WTC11 (cell line): ENCODE results near the gene CLIP1.
"Not testable (repeated sequence)": the region's sequence is repeated elsewhere in the genome, so short reads cannot be mapped to it uniquely, and the experiment has no call there.

Experiments used
- SMAD3 ChIP-seq: sonication (generic); formaldehyde crosslinking; IDR thresholded peaks from 2 replicates; pipeline ENCODE4 v1.8.0; 2022; ENCODE audit warnings: missing genetic modification reagents, mild to moderate bottlenecking, borderline replicate concordance
- TEAD4 ChIP-seq: sonication (generic); formaldehyde crosslinking; IDR thresholded peaks from 2 replicates; pipeline ENCODE4 v1.8.0; 2022; ENCODE audit warnings: mild to moderate bottlenecking, missing genetic modification reagents
- TF ChIP-seq, protein P1 (sequence below): sonication (generic); formaldehyde crosslinking; IDR thresholded peaks from 2 replicates; pipeline ENCODE4 v1.8.0; 2022; ENCODE audit warnings: mild to moderate bottlenecking, missing genetic modification reagents
- TF ChIP-seq, protein P2 (sequence below): fragments of 200-600 bp; IDR thresholded peaks from 2 replicates; pipeline ENCODE4 v1.8.0; 2022; ENCODE audit warnings: antibody characterized with exemption
- TF ChIP-seq, protein P3 (sequence below): sonication (generic); formaldehyde crosslinking; IDR thresholded peaks from 2 replicates; pipeline ENCODE4 v1.8.0; 2022; ENCODE audit warnings: missing genetic modification reagents
- TF ChIP-seq, protein P4 (sequence below): sonication (generic); formaldehyde crosslinking; conservative IDR thresholded peaks from 2 replicates; pipeline ENCODE4 v1.8.1; 2023; ENCODE audit warnings: mild to moderate bottlenecking, low read depth, missing genetic modification reagents, moderate library complexity

DNA sequence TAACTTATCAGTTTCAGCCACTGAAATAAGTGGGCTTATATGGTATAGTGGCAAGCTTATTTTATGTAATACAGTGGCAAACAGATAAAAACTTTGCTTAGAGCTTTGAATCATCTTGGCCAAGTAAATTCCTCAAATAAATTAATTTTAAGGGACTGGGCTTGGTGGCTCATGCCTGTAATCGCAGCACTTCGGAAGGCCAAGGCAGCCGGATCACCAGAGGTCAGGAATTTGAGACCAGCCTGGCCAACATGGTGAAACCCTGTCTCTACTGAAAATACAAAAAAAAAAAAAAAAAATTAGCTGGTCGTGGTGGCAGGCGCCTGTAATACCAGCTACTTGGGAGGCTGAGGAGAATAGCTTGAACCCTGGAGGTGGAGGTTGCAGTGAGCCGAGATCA, 24.5 kb downstream of the CLIP1 start:
- TF ChIP-seq, protein P1, sequence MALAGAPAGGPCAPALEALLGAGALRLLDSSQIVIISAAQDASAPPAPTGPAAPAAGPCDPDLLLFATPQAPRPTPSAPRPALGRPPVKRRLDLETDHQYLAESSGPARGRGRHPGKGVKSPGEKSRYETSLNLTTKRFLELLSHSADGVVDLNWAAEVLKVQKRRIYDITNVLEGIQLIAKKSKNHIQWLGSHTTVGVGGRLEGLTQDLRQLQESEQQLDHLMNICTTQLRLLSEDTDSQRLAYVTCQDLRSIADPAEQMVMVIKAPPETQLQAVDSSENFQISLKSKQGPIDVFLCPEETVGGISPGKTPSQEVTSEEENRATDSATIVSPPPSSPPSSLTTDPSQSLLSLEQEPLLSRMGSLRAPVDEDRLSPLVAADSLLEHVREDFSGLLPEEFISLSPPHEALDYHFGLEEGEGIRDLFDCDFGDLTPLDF (CRISPR knock-in tag) = not testable (repeated sequence)
- not testable (repeated sequence) for TF ChIP-seq TEAD4 (CRISPR knock-in tag); SMAD3
- TF ChIP-seq, protein P2, sequence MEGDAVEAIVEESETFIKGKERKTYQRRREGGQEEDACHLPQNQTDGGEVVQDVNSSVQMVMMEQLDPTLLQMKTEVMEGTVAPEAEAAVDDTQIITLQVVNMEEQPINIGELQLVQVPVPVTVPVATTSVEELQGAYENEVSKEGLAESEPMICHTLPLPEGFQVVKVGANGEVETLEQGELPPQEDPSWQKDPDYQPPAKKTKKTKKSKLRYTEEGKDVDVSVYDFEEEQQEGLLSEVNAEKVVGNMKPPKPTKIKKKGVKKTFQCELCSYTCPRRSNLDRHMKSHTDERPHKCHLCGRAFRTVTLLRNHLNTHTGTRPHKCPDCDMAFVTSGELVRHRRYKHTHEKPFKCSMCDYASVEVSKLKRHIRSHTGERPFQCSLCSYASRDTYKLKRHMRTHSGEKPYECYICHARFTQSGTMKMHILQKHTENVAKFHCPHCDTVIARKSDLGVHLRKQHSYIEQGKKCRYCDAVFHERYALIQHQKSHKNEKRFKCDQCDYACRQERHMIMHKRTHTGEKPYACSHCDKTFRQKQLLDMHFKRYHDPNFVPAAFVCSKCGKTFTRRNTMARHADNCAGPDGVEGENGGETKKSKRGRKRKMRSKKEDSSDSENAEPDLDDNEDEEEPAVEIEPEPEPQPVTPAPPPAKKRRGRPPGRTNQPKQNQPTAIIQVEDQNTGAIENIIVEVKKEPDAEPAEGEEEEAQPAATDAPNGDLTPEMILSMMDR = not testable (repeated sequence)
- TF ChIP-seq, protein P3, sequence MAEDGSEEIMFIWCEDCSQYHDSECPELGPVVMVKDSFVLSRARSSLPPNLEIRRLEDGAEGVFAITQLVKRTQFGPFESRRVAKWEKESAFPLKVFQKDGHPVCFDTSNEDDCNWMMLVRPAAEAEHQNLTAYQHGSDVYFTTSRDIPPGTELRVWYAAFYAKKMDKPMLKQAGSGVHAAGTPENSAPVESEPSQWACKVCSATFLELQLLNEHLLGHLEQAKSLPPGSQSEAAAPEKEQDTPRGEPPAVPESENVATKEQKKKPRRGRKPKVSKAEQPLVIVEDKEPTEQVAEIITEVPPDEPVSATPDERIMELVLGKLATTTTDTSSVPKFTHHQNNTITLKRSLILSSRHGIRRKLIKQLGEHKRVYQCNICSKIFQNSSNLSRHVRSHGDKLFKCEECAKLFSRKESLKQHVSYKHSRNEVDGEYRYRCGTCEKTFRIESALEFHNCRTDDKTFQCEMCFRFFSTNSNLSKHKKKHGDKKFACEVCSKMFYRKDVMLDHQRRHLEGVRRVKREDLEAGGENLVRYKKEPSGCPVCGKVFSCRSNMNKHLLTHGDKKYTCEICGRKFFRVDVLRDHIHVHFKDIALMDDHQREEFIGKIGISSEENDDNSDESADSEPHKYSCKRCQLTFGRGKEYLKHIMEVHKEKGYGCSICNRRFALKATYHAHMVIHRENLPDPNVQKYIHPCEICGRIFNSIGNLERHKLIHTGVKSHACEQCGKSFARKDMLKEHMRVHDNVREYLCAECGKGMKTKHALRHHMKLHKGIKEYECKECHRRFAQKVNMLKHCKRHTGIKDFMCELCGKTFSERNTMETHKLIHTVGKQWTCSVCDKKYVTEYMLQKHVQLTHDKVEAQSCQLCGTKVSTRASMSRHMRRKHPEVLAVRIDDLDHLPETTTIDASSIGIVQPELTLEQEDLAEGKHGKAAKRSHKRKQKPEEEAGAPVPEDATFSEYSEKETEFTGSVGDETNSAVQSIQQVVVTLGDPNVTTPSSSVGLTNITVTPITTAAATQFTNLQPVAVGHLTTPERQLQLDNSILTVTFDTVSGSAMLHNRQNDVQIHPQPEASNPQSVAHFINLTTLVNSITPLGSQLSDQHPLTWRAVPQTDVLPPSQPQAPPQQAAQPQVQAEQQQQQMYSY = not testable (repeated sequence)
- TF ChIP-seq, protein P4, sequence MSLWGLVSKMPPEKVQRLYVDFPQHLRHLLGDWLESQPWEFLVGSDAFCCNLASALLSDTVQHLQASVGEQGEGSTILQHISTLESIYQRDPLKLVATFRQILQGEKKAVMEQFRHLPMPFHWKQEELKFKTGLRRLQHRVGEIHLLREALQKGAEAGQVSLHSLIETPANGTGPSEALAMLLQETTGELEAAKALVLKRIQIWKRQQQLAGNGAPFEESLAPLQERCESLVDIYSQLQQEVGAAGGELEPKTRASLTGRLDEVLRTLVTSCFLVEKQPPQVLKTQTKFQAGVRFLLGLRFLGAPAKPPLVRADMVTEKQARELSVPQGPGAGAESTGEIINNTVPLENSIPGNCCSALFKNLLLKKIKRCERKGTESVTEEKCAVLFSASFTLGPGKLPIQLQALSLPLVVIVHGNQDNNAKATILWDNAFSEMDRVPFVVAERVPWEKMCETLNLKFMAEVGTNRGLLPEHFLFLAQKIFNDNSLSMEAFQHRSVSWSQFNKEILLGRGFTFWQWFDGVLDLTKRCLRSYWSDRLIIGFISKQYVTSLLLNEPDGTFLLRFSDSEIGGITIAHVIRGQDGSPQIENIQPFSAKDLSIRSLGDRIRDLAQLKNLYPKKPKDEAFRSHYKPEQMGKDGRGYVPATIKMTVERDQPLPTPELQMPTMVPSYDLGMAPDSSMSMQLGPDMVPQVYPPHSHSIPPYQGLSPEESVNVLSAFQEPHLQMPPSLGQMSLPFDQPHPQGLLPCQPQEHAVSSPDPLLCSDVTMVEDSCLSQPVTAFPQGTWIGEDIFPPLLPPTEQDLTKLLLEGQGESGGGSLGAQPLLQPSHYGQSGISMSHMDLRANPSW (CRISPR knock-in tag) = not testable (repeated sequence)
